Effector memory CD4-positive, alpha-beta T cell (primary cell): ENCODE data around the gene PIEZO1.

ENCODE experiments used
- DNase-seq, 3 donors: peaks; one replicate each; pipeline ENCODE4 v3.0.0-alpha.2; 2020
- H3K27ac ChIP-seq: 2 replicates; pipeline ENCODE4 v1.7.0; 2013; ENCODE audit warnings: mild to moderate bottlenecking, low read length, moderate library complexity; ENCODE audit not compliant: insufficient read depth, poor library complexity, severe bottlenecking
- H3K27me3 ChIP-seq: replicated peaks from 2 replicates; pipeline ENCODE4 v1.7.0; 2013; ENCODE audit warnings: mild to moderate bottlenecking, low read length; ENCODE audit not compliant: insufficient read depth, control insufficient read depth, poor library complexity, severe bottlenecking
- H3K36me3 ChIP-seq: 2 replicates; pipeline ENCODE4 v1.7.0; 2013; ENCODE audit warnings: mild to moderate bottlenecking, low read length, moderate library complexity; ENCODE audit not compliant: control insufficient read depth, insufficient read depth
- H3K4me1 ChIP-seq: 2 replicates; pipeline ENCODE4 v1.7.0; 2013; ENCODE audit warnings: low read length, mild to moderate bottlenecking; ENCODE audit not compliant: control insufficient read depth, insufficient read depth, poor library complexity, severe bottlenecking
- H3K4me3 ChIP-seq: 2 replicates; pipeline ENCODE4 v1.7.0; 2013; ENCODE audit warnings: low read length, low read depth, mild to moderate bottlenecking; ENCODE audit not compliant: insufficient read depth, poor library complexity, severe bottlenecking
- H3K9me3 ChIP-seq: 2 replicates; pipeline ENCODE4 v1.7.0; 2013; ENCODE audit warnings: mild to moderate bottlenecking, low read length, moderate library complexity; ENCODE audit not compliant: control insufficient read depth

The PIEZO1 gene

DNA sequence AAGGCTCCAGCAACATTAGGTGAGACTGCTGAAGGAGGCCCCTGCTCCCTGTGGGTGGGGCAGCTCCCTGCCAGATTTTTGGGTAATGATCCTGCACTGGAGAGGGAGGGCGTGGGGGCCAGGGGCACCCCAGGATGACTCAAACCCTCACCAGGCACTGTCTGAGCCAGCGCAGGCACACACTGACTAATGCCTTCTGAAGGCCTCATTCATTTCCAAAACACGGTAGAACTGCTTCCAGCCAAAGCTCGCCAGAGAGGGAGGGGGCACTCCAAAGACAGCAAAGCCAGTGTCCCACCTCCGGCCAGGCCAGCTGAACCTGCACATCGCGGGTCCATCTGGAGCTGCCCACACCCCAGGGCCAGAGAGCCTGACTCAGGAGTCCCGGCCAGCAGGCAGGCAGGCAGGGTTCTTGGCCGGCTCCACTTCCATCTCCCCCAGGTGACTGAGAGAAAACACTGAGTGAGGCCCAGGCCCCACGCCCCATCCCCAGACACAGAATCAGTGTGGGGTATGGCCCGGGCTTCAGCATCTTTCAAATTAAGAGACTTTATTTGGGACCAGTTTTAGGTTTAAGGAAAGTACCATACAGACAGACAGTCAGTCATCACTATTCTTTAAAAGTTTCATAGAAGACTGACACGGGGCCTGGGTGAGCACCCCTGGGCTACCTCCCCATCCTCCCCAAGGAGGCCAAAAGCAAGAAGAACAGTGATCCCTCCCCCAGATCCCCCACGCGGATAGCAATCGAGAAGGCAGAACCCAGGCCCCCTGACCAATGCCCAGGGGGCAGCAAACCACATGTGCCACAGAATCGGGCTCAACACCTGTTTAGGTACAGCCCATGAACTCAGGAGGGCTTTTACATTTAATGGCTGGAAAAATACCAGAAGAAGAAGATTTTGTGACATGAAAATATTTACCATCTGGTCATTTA lies 2.3 kb downstream of the PIEZO1 start:
- Histone ChIP-seq H3K9me3 (no peaks in the 10 kb centered on the region), H3K27ac (peak overlapping the region; percentile 84), H3K4me1 (peaks cover 65% of the 10 kb centered on the region), H3K36me3 (peaks cover 3% of the 10 kb centered on the region), H3K4me3 (peak overlapping the region; percentile 62), H3K27me3 (no peaks in the 10 kb centered on the region)
- peak in 2 of 3 donors; percentile 48 to 66 for DNase-seq

- peak; percentile 57 to 64 (median 58) for DNase-seq
- Histone ChIP-seq H3K27ac (peak overlapping the region; percentile 84), H3K27me3 (no peaks in the 10 kb centered on the region)
Observed at GRCh38 chr16:88781140-88782077, 3.6 kb downstream of the PIEZO1 start.

GRCh38 chr16:88780142-88781062 lies 4.6 kb downstream of the PIEZO1 start:
- Histone ChIP-seq H3K4me3 (peak overlapping the region; percentile 40), H3K27ac (peak overlapping the region; percentile 84), H3K36me3 (peaks cover 8% of the 10 kb centered on the region), H3K4me1 (peaks cover 61% of the 10 kb centered on the region), H3K9me3 (no peaks in the 10 kb centered on the region), H3K27me3 (no peaks in the 10 kb centered on the region)
- no peak for DNase-seq

More at GRCh38 chr16:88781140-88782077, 3.6 kb downstream of the PIEZO1 start:
- Histone ChIP-seq H3K36me3 (peaks cover 8% of the 10 kb centered on the region), H3K9me3 (no peaks in the 10 kb centered on the region), H3K4me1 (peaks cover 67% of the 10 kb centered on the region), H3K4me3 (peak overlapping the region; percentile 40)

GRCh38 chr16:88779406-88780141 lies 5.4 kb downstream of the PIEZO1 start:
- Histone ChIP-seq H3K27ac (peak overlapping the region; percentile 84), H3K4me1 (peaks cover 62% of the 10 kb centered on the region)

GRCh38 chr16:88778541-88779065 lies 6.4 kb downstream of the PIEZO1 start:
- H3K27me3 ChIP-seq = no peaks in the 10 kb centered on the region
- H3K4me3 ChIP-seq = no peak overlapping the region
- H3K4me1 ChIP-seq = peaks cover 65% of the 10 kb centered on the region
- no peaks in the 10 kb centered on the region for H3K9me3 ChIP-seq
- no peak overlapping the region for H3K27ac ChIP-seq
- DNase-seq = no peak
- peaks cover 8% of the 10 kb centered on the region for H3K36me3 ChIP-seq

More at GRCh38 chr16:88779406-88780141, 5.4 kb downstream of the PIEZO1 start:
- Histone ChIP-seq H3K4me3 (no peak overlapping the region), H3K27me3 (no peaks in the 10 kb centered on the region), H3K36me3 (peaks cover 8% of the 10 kb centered on the region), H3K9me3 (no peaks in the 10 kb centered on the region)
- DNase-seq = no peak

- Histone ChIP-seq H3K4me1 (peaks cover 62% of the 10 kb centered on the region), H3K27me3 (no peaks in the 10 kb centered on the region), H3K36me3 (peaks cover 8% of the 10 kb centered on the region), H3K4me3 (no peak overlapping the region), H3K9me3 (no peaks in the 10 kb centered on the region), H3K27ac (no peak overlapping the region)
- no peak for DNase-seq
Observed at GRCh38 chr16:88778271-88778525, 6.8 kb downstream of the PIEZO1 start.

DNA sequence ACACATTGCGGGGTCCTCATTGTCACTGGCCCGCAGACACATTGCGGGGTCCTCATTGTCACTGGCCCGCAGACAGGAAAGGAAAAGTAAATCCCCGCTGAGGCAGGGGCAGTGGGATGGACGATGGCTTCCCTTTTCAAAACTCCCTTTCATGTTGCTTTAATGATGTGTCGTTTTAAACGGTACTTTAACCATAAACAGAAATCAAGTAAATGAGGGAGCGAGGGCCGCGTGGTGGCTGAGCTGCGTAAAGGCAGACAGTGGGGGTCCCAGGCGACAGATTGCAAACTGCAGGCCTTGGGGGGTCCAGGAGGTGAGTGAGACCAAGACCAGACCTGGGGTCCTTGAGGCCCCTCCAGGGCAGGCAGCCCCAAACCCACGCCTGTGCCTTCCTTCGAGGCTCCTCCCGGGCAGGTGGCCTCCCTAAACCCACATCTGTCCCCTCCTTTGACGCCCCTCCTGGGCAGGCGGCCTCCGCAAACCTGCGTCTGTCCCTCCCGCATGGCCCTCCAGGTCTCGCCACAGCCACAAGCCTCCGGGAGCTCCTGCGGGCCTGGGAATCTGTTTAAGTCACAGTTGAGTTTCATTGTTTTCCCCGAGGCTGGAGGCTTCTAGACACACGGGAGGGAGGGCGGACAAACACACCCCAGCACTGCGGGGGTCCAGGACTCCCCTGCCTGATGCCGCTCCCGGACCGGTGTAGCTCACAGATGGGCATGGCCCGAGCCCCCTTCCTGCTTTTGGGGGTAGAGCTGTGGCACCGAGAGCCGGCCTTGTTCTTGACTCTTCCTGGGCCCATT lies 7.3 kb downstream of the PIEZO1 start:
- Histone ChIP-seq H3K4me3 (no peak overlapping the region), H3K4me1 (peaks cover 56% of the 10 kb centered on the region), H3K27ac (no peak overlapping the region), H3K9me3 (no peaks in the 10 kb centered on the region), H3K36me3 (peaks cover 8% of the 10 kb centered on the region), H3K27me3 (no peaks in the 10 kb centered on the region)
- no peak for DNase-seq

DNA sequence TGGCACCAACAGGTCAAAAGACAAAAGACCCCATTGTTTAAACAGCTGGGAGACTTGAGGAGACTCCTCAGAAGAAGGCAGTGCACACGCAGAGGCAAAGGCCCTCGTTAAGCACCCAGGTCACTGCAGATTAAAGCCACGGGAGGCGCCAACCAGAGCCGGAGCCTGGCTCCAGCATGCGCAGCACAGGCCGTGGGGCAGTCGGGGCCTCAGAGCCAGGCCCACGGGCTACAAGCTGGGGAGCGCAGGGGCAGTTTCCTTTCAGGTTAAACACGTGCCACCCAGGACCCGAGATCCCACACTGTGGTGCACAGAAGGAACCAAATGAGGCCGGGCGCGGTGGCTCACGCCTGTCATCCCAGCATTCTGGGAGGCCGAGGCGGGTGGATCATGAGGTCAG lies 9.2 kb downstream of the PIEZO1 start:
- no peak overlapping the region for H3K27ac ChIP-seq
- H3K4me3 ChIP-seq = no peak overlapping the region
- H3K27me3 ChIP-seq = no peaks in the 10 kb centered on the region
- H3K4me1 ChIP-seq = peaks cover 49% of the 10 kb centered on the region
- H3K9me3 ChIP-seq = no peaks in the 10 kb centered on the region
- DNase-seq = no peak
- H3K36me3 ChIP-seq = peaks cover 8% of the 10 kb centered on the region
